SKM-1 (cell line): ENCODE results near the gene TCL1B.
"Not testable (repeated sequence)": the region's sequence is repeated elsewhere in the genome, so short reads cannot be mapped to it uniquely, and the experiment has no call there.

Experiments used
- DNase-seq: peaks from one replicate; lab custom pipeline; 2025; ENCODE audit not compliant: unreplicated experiment; lab: John Stamatoyannopoulos, UW

TCL1B gene

DNA sequence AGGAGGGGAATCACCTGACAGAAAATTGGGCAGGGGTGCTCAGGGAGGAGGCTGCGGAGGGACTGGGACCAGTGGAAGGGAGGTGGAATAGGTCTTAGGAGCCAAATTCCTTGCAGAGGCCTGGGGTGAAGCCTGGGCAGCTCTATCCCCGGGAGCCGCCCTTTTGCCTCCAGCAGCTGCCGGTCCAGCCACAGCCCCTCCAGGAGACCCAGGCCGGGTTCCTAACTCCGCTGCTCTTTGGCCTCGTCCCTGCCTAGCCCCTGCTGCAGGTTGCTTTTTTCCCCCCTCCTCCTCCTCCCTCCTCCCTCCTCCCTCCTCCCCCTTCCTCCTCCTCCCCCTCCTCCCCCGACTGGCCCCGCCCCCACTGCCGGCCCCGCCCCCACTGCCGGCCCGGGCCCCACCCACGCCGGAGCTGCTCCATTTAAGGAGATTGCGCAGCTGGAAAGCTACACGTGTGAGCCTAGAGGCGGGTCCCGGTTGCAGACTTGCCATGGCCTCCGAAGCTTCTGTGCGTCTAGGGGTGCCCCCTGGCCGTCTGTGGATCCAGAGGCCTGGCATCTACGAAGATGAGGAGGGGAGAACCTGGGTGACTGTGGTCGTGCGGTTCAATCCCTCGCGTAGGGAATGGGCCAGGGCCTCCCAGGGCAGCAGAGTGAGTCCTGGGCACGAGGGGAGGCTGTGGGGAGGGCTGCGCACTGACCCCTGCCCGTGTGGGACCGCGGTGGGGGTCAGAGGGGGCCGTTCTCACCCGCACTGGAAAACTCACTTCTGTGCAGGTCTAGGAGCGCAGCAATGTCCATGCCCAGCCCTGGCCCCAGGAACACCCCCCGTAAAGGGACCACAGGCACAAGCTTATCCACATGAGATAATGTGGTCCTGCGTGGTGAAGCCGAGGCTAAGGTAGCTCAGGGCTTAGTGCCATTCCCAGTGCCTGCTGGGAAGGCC is at the start of gene TCL1B:
Gene TCL1B (plus strand): TSS at position 449 of the 945 bp plus-strand sequence. CDS start 42 bp downstream, at position 491.
- DNase-seq, result no peak

- no peak for DNase-seq
Measured at GRCh38 chr14:95644981-95645380, 41.2 kb upstream of the TCL1B start.

DNA sequence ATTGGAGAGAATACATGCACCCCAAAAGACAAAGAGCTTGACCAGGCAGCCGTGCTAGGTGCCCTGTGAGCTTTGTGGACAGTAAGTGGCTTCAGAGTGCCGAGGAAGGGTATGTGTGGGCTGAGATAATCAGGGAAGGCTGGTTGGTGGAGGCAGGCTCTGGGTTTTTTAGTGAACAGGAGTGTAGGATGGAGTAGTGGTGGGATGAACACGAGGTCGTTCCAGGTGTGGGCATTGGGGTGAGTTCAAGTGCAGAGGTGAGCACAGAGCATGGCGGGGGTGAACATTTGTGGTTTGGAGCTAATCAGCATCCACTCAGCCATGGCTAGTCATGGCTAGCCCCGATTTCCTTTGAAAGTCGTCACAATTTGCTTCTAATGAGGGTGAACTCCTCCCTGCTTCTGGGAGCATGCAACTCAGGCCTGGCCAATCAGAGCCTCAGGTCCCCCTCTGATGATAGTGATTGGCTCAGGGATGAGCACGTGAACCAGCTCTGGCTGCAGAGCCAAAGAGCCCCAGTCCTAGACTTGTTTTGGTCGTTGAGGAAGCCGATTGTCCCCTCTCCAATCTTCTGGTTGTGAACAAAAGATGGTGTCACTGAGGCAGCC is 40.7 kb upstream of the TCL1B start:
- DNase-seq, result no peak

DNA sequence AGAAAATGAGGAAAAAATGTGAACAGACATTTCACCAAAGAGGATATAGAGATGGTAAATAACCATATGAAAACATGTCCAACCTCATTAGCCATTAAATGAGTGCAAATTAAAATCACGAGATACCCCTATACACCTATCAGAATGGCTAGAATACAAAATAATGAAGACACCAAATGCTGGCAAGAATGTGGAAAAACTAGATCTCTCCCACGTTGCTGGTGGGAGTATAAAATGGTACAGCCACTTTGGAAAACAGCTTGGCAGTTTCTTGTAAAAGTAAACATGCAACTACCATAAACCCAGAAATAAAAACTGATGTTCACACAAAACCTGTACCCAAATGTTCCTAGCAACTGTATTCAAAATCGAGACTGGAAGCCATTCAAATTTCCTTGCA is 38.3 kb upstream of the TCL1B start:
- no peak for DNase-seq

DNA sequence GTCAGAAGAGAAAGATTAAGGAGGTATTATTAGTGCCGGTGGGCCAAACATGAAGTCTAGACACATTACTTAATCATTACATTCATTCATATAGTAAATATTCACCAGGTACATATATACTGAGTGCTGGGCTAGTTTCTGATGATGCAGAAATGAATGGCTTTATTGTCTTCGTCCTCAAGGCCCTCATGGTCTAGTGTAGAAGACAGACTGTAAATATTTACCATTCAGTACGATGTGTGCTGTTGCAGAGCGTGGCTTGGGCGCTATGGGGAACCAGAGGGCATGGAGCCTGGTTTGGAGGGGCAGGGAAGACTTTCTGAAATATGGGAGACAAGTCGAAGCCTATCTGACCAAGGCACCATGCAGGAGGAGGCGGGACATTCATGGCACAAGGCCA is 37.0 kb upstream of the TCL1B start:
- no peak for DNase-seq

- DNase-seq, result no peak
Measured at GRCh38 chr14:95651028-95651427, 35.2 kb upstream of the TCL1B start.

- no peak for DNase-seq
Measured at GRCh38 chr14:95651821-95652583, 34.2 kb upstream of the TCL1B start.

DNA sequence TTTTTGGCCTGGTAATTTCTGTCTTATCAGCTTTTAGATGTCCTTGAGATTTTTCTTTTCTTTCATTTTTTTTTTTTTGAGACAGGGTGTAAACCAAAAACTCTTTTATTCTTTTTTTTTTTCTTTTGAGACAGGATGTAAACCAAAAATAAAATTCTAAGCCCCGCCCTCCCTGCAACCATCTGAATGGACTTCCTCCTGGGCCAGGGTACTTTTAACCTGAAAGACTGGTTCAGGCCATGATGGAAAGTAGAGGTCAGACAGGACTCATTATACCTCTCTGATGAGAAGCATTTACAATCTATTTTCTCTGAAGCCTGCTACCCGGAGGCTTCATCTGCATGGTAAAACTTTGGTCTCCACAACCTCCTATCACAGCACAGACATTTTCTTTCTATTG is 33.5 kb upstream of the TCL1B start:
- DNase-seq, result no peak

- no peak for DNase-seq
Measured at GRCh38 chr14:95655461-95655860, 30.8 kb upstream of the TCL1B start.

DNA sequence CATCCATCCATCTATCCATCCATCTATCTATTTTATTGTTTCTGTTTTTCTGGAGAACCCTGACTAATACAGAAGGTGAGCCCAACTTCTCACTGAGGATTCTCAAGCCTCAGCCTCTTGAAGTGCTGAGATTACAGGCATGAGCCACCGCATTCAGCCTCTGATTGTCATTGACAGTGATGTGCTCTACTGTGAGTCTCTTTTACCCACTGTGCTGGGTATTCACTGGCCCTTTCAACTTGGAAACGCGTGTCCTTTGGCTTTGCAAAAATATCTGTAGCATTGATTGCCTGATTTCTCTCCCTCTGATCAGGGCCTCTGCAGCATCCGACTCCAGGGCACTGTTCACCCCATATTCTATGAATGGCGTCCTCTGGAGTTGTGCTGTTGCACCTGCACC is 29.6 kb upstream of the TCL1B start:
- no peak for DNase-seq

DNA sequence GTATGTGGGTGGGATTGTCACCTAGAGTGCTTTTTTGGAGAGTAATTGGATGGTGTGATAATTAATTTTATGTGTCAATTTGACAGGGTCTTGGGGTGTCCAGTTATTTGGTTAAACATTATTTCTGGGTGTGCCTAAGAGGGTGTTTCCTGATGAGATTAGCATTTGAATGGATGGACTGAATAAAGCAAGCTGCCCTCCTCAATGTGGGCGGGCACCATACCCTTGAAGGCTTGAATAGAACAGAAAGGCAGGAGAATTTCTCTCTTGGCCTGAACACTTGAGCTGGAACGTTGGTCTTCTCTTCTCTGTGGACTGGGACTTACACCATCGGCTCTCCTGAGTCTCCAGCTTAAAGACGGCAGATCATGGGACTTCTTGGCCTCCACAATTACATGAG is 28.8 kb upstream of the TCL1B start:
- DNase-seq, result no peak

- DNase-seq, result no peak
Measured at GRCh38 chr14:95659293-95659989, 26.8 kb upstream of the TCL1B start.

DNA sequence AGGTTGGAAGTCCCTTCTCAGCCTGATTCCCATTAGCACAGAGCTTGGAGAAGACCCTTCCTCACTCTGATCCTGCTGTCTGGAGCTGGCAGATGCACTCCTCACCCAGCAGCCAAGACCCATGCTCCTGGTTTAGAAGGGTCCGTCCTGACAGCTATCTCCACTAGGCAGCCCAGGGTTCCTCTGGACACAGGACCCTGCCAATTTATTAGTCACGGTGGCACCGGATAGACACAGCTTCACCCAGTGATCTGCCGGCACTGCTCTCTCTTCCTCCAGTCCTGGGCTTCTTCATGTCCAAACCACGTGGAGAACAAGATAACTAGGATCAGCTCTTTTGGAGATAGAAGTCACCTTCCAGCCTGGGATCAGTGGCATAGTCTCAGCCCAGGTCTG is 26.2 kb upstream of the TCL1B start:
- DNase-seq, result no peak

DNA sequence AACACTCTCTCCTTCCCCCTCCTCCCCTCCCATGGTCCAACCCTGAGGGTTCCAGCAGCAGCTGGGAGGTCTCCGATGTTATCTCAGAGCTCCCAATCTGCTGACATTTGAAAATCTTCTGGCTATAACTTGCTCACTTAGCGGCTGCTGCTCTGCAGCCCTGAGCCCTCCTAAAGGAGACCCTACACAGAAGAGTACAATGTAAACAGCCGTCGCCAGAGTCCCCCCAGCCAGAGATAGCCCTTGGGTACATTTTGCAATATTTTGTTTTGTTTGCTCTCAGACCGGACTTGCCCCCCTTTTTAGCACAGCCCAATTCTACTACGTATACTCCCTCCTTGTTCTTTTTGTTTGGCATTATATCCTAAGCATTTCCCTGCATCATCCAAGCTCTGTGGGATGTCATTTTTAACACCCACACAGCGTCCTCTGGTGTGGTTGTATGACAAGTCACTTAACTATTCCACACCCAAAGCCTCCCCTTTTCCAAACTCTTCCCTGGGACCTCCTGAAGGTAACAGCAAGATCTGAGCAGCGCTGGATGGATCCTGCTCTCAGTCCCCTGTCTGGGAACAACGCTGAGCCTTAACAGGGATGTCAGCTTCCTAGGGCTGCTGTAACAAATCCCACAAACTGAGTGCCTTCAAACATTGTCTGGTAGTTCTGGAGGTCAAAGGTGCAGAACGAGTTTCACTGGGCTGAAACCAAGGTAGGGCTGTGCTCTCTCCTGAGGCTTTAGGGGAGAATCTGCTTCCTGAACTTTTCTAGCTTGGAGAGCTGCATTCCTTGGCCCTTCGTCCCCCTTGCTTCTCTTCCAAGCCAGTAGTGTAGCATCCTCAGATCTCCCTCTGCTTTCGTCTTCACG is 25.3 kb upstream of the TCL1B start:
- DNase-seq, result no peak

DNA sequence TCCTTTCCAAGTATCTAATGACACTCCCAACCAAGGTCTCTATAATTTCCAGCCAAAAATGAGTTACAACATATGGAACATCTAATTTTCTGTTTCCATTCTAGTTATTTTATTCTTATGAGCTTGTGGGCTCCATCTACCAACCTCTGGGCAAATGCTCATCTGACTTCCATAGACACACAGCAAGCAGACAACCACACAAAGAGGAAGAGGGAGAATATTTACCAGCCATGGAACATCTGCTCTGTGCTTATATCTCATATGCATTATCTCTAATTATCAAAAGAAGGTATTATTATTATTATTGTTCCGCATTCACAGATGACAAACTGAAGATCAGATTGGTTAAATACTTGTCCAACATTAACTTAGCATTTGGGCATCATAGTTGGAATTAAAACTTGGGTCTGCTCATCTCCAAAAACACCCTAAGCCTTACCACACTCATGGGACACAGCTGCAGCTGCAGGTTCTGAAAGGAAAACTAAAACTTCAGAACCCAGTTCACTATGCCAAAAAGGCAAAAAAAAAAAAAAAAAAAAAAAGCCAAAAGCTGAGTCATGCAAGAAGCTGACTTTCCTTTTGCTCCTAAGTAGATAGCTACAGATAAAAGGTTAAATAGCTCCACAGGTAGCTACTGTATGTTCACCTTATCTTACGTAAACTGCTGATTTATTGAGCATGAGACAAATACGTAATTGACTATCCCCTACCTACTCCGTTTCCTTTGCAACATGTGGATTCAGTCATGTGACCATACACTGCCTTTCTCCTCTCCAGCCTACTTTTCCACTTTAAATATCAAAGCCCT is 23.6 kb upstream of the TCL1B start:
- no peak for DNase-seq

- DNase-seq, result no peak
Measured at GRCh38 chr14:95663226-95663797, 22.9 kb upstream of the TCL1B start.

DNA sequence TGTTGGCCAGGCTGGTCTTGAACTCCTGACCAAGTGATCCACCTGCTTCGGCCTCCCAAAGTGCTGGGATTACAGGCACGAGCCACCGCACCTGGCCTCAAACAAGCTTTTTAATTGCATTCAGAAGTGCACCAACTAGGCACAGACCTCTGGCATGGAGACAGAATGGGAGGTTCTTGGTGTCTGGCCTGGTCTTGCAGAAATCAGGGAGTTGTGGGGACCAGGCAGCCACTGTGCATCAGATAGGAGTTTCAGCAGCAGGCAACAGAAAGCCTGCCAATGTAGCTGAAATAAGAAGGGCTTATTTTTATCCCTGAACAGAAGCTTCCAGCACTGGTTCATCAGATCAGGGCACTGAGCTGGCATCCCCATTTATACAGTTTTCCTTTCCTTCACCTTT is 22.2 kb upstream of the TCL1B start:
- DNase-seq, result no peak

DNA sequence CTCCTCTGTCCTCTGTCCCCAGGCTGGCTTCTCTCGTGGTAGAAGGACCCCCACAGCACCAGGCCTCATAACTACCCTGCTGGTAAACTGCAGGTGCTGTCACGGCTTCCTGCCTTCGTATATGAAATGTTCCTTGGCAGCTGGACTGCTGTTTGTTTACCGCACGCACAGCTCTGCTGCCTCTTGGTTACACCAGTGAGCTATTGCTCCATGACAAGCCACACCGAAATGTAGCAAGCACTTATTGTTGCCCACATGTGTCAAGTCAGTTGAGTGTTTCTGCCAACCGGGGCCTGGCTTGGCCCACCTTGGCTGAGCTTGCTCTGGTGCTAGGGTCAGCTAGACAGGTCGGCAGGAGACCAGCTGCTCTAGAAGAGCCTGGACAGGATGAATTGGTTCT is 21.7 kb upstream of the TCL1B start:
- no peak for DNase-seq

GRCh38 chr14:95665530-95665929 is 20.7 kb upstream of the TCL1B start:
- not testable (repeated sequence) for DNase-seq
